Fibroblast of lung (primary cell): ENCODE data around the gene GPC5. TPM values are rescaled to one million over a fixed set of nuclear protein-coding genes. Genes with fewer than 3 reads are reported as not detected.
A peak's percentile ranks its signal among the peaks of the same experiment; 100 is the strongest.

Experiments
- DNase-seq, 2 donors: peaks; one replicate each; pipeline versions ENCODE4 v3.0.0 to v3.0.0-alpha.2; 2010; ENCODE audit warnings: low read depth in 2 of 2
- H2AFZ ChIP-seq: 2 replicates; pipeline ENCODE4 v1.5.1; 2012; ENCODE audit warnings: low read length, control low read depth, inconsistent platforms
- H3K27ac ChIP-seq: 2 replicates; pipeline ENCODE4 v1.5.1; 2011; ENCODE audit warnings: low read length, control low read depth; ENCODE audit not compliant: insufficient read depth
- H3K27me3 ChIP-seq: 2 replicates; pipeline ENCODE4 v1.5.1; 2011; ENCODE audit warnings: mild to moderate bottlenecking, low read length; ENCODE audit not compliant: control insufficient read depth, insufficient read depth
- H3K36me3 ChIP-seq: 2 replicates; pipeline ENCODE4 v1.5.1; 2011; ENCODE audit warnings: low read length; ENCODE audit not compliant: control insufficient read depth, insufficient read depth
- H3K4me1 ChIP-seq: 2 replicates; pipeline ENCODE4 v1.5.1; 2011; ENCODE audit warnings: low read length; ENCODE audit not compliant: control insufficient read depth, insufficient read depth; ENCODE audit errors: extremely low read depth
- H3K4me2 ChIP-seq: 2 replicates; pipeline ENCODE4 v1.5.1; 2011; ENCODE audit warnings: low read length, control low read depth; ENCODE audit not compliant: insufficient read depth; ENCODE audit errors: extremely low read depth
- H3K4me3 ChIP-seq, 4 experiments: fragments of 200-600 bp in 1 of 4; sonication (generic) in 1 of 4; replicated peaks in 1 of 4; 2 replicates each; pipeline ENCODE4 v1.5.1; 2011 to 2016; ENCODE audit warnings: low read length in 4 of 4, low read depth in 3 of 4, mild to moderate bottlenecking in 3 of 4, control low read depth in 2 of 4, inconsistent platforms in 1 of 4, mixed read lengths in 1 of 4; ENCODE audit not compliant: insufficient read depth in 1 of 4; ENCODE audit errors: control extremely low read depth in 1 of 4
- H3K79me2 ChIP-seq: 2 replicates; pipeline ENCODE4 v1.5.1; 2012; ENCODE audit warnings: mild to moderate bottlenecking, low read length, inconsistent platforms; ENCODE audit not compliant: control insufficient read depth, insufficient read depth
- H3K9ac ChIP-seq: 2 replicates; pipeline ENCODE4 v1.5.1; 2011; ENCODE audit warnings: mild to moderate bottlenecking, low read length, control low read depth; ENCODE audit not compliant: insufficient read depth
- H3K9me3 ChIP-seq: 2 replicates; pipeline ENCODE4 v1.5.1; 2012; ENCODE audit warnings: low read depth, low read length; ENCODE audit not compliant: control insufficient read depth, insufficient read depth
- H4K20me1 ChIP-seq: 2 replicates; pipeline ENCODE4 v1.5.1; 2011; ENCODE audit warnings: low read length; ENCODE audit not compliant: control insufficient read depth, insufficient read depth; ENCODE audit errors: extremely low read depth
- EZH2 ChIP-seq: IDR thresholded peaks from 2 replicates; pipeline ENCODE4 v1.5.1; 2012; ENCODE audit warnings: low read length, control low read depth, mild to moderate bottlenecking; ENCODE audit errors: missing control alignments
- polyA plus RNA-seq, 2 donors: library from polyadenylated mRNA; depleted of rRNA in 1 of 2; stranded (reverse) in 1 of 2; unstranded in 1 of 2; fragments of >200 nt; gene quantifications; 2 replicates each; pipeline ENCODE4 v1.2.1, GENCODE V29; 2011 to 2012; ENCODE audit warnings: missing spikeins in 1 of 2
- total RNA-seq: library from RNA; depleted of rRNA; stranded (reverse); fragments of >200 nt; gene quantifications from 2 replicates; pipeline ENCODE4 v1.2.1, GENCODE V29; 2014
- TF ChIP-seq, protein P1 (sequence below), 2 donors: IDR thresholded peaks in 1 of 2; conservative IDR thresholded peaks in 1 of 2; 1 replicate in 1 of 2; 2 replicates in 1 of 2; pipeline ENCODE4 v1.5.1; 2011 to 2012; ENCODE audit warnings: low read length in 2 of 2, control low read depth in 1 of 2, inconsistent platforms in 1 of 2, low read depth in 1 of 2, mild to moderate bottlenecking in 1 of 2

GPC5 gene
- total and polyA plus RNA-seq, 2 donors (not counting 1 experiment from before 2014, with no cell fraction given), result 0.17 TPM; not detected in 1

- H3K4me3 ChIP-seq, result no peak overlapping the region
- no peaks in the 10 kb centered on the region for H3K9me3 ChIP-seq
- H3K36me3 ChIP-seq, result no peaks in the 10 kb centered on the region
- H3K27me3 ChIP-seq, result no peaks in the 10 kb centered on the region
- H4K20me1 ChIP-seq, result no peaks in the 10 kb centered on the region
- no peak overlapping the region for H3K4me2 ChIP-seq
- H3K9ac ChIP-seq, result no peak overlapping the region
- no peaks in the 10 kb centered on the region for H3K4me1 ChIP-seq
- H3K27ac ChIP-seq, result no peak overlapping the region
- no peaks in the 10 kb centered on the region for H3K79me2 ChIP-seq
- no peak overlapping the region for H2AFZ ChIP-seq
- no peak for DNase-seq
- TF ChIP-seq EZH2, result no peak
- TF ChIP-seq, protein P1, sequence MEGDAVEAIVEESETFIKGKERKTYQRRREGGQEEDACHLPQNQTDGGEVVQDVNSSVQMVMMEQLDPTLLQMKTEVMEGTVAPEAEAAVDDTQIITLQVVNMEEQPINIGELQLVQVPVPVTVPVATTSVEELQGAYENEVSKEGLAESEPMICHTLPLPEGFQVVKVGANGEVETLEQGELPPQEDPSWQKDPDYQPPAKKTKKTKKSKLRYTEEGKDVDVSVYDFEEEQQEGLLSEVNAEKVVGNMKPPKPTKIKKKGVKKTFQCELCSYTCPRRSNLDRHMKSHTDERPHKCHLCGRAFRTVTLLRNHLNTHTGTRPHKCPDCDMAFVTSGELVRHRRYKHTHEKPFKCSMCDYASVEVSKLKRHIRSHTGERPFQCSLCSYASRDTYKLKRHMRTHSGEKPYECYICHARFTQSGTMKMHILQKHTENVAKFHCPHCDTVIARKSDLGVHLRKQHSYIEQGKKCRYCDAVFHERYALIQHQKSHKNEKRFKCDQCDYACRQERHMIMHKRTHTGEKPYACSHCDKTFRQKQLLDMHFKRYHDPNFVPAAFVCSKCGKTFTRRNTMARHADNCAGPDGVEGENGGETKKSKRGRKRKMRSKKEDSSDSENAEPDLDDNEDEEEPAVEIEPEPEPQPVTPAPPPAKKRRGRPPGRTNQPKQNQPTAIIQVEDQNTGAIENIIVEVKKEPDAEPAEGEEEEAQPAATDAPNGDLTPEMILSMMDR (conservative IDR thresholded peaks at IDR 0.05 in 1 of 2, IDR thresholded peaks at IDR 0.05 in 1 of 2; ENCODE audit: low read depth in 1 of 2, low read length in 2 of 2), result no peak
These were observed 779.5 kb downstream of the GPC5 start for GRCh38 chr13:92177966-92178365.

DNA sequence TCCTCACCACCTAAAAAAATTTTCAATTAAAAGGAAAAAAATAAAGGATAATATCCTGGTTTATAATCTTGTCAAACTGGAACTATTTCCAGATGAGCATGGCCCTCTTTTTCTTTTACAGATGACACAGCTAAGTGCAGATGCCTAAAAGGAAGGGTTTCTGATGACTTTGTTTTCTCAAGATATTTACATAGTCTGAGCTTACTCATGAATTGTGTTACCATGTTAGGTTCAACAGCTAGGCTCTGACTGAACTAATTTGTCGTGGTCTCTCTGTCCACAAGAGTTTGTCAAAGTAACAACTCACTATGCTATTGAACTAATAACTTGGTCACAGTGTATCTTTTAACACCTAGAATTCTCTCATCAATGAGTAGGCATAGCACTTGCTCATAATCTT is 780.8 kb downstream of the GPC5 start:
- Histone ChIP-seq H3K27ac (no peak overlapping the region), H3K9ac (no peak overlapping the region), H3K27me3 (no peaks in the 10 kb centered on the region), H2AFZ (no peak overlapping the region), H3K9me3 (no peaks in the 10 kb centered on the region), H3K79me2 (no peaks in the 10 kb centered on the region), H3K4me2 (no peak overlapping the region), H4K20me1 (no peaks in the 10 kb centered on the region), H3K4me3 (no peak overlapping the region), H3K4me1 (no peaks in the 10 kb centered on the region), H3K36me3 (no peaks in the 10 kb centered on the region)
- DNase-seq, result peak in 1 of 2 donors; percentile 16
- TF ChIP-seq, protein P1 (conservative IDR thresholded peaks at IDR 0.05 in 1 of 2, IDR thresholded peaks at IDR 0.05 in 1 of 2; ENCODE audit: low read depth in 1 of 2, low read length in 2 of 2), result no peak
- TF ChIP-seq EZH2, result no peak

GRCh38 chr13:92187378-92187989 is 789.1 kb downstream of the GPC5 start:
- Histone ChIP-seq H3K4me3 (no peak overlapping the region), H3K79me2 (no peaks in the 10 kb centered on the region), H4K20me1 (no peaks in the 10 kb centered on the region), H3K36me3 (no peaks in the 10 kb centered on the region), H3K4me2 (no peak overlapping the region), H3K9ac (no peak overlapping the region), H3K4me1 (no peaks in the 10 kb centered on the region), H3K9me3 (no peaks in the 10 kb centered on the region), H3K27ac (no peak overlapping the region), H2AFZ (no peak overlapping the region), H3K27me3 (no peaks in the 10 kb centered on the region)
- peak; percentile 46 to 62 for DNase-seq
- no peak for TF ChIP-seq EZH2
- TF ChIP-seq, protein P1 (conservative IDR thresholded peaks at IDR 0.05 in 1 of 2, IDR thresholded peaks at IDR 0.05 in 1 of 2; ENCODE audit: low read depth in 1 of 2, low read length in 2 of 2), result peak; percentile 81 to 84
